HG02840 (cell line): ENCODE measurements around the gene IBA57.
A peak's percentile ranks its signal among the peaks of the same experiment; 100 is the strongest.
"Not testable (repeated sequence)": the region's sequence is repeated elsewhere in the genome, so short reads cannot be mapped to it uniquely, and the experiment has no call there.

Experiments used
- ATAC-seq: cut with Tn5 transposase; IDR thresholded peaks from one replicate; pipeline ENCODE4 v1.9.1; 2021; ENCODE audit warnings: mild to moderate bottlenecking, moderate library complexity, moderate number of reproducible peaks; ENCODE audit not compliant: unreplicated experiment, low FRiP score

The IBA57 gene

GRCh38 chr1:228210712-228211530 lies 45.3 kb downstream of the IBA57 start:
- no peak for ATAC-seq

- ATAC-seq = no peak
Measured at GRCh38 chr1:228211531-228212414, 46.2 kb downstream of the IBA57 start.

- ATAC-seq = no peak
Measured at GRCh38 chr1:228212415-228212965, 46.9 kb downstream of the IBA57 start.

- ATAC-seq = peak; percentile 75
Measured at GRCh38 chr1:228212966-228213844, 47.6 kb downstream of the IBA57 start.

- ATAC-seq = no peak
Measured at GRCh38 chr1:228213917-228214808, 48.6 kb downstream of the IBA57 start.

GRCh38 chr1:228214921-228215662 lies 49.5 kb downstream of the IBA57 start:
- no peak for ATAC-seq

- no peak for ATAC-seq
Measured at GRCh38 chr1:228215663-228216116, 50.1 kb downstream of the IBA57 start.

- ATAC-seq = no peak
Measured at GRCh38 chr1:228216371-228217320, 51.0 kb downstream of the IBA57 start.

- no peak for ATAC-seq
Measured at GRCh38 chr1:228217551-228218344, 52.1 kb downstream of the IBA57 start.

- ATAC-seq = no peak
Measured at GRCh38 chr1:228218513-228219244, 53.1 kb downstream of the IBA57 start.

- no peak for ATAC-seq
Measured at GRCh38 chr1:228219245-228219961, 53.8 kb downstream of the IBA57 start.

GRCh38 chr1:228219962-228220780 lies 54.6 kb downstream of the IBA57 start:
- no peak for ATAC-seq

GRCh38 chr1:228221097-228221496 lies 55.5 kb downstream of the IBA57 start:
- ATAC-seq = not testable (repeated sequence)

- no peak for ATAC-seq
Measured at GRCh38 chr1:228222548-228222947, 56.9 kb downstream of the IBA57 start.
